Peyer's patch (tissue), 4 donors: ENCODE measurements around the gene TMEM165.

Experiments
- CTCF ChIP-seq, 6 experiments: fragments of 450-650 bp in 4 of 6; fragments of 200-600 bp in 2 of 6; sonication (generic) in 1 of 6; IDR thresholded peaks; one replicate each; pipeline ENCODE4 v1.5.1; 2017 to 2019; ENCODE audit warnings: antibody characterized with exemption in 6 of 6, mild to moderate bottlenecking in 3 of 6, moderate library complexity in 1 of 6
- POLR2A ChIP-seq, 2 donors: fragments of 450-650 bp; IDR thresholded peaks; one replicate each; pipeline ENCODE4 v1.5.1; 2017; ENCODE audit warnings: antibody characterized with exemption in 2 of 2, mild to moderate bottlenecking in 2 of 2, moderate library complexity in 2 of 2

- TF ChIP-seq CTCF (IDR thresholded peaks at IDR 0.05) = no peak
- TF ChIP-seq POLR2A (IDR thresholded peaks at IDR 0.05) = no peak
Measured at GRCh38 chr4:55398966-55399365, 3.2 kb downstream of the TMEM165 start.
